Loucy (cell line): ENCODE results near the gene EZR.

ENCODE experiments used
- H2AFZ ChIP-seq: fragments of 200-600 bp; sonication (generic); 2 replicates; pipeline ENCODE4 v1.6.0; 2016; ENCODE audit warnings: antibody characterized with exemption, mild to moderate bottlenecking, low read length, moderate library complexity
- H3F3A ChIP-seq: fragments of 200-600 bp; 2 replicates; pipeline ENCODE4 v1.6.0; 2016; ENCODE audit warnings: antibody characterized with exemption, low read depth, mild to moderate bottlenecking
- H3K27me3 ChIP-seq: fragments of 200-600 bp; sonication (generic); 2 replicates; pipeline ENCODE4 v1.6.1; 2014; ENCODE audit warnings: low read length, mild to moderate bottlenecking; ENCODE audit not compliant: insufficient read depth, poor library complexity, severe bottlenecking
- H3K36me3 ChIP-seq: fragments of 200-600 bp; sonication (generic); 2 replicates; pipeline ENCODE4 v1.6.1; 2016; ENCODE audit warnings: low read length; ENCODE audit not compliant: insufficient read depth
- H3K4me1 ChIP-seq: fragments of 200-600 bp; sonication (generic); 2 replicates; pipeline ENCODE4 v1.5.1; 2014; ENCODE audit warnings: low read length, mild to moderate bottlenecking; ENCODE audit not compliant: insufficient read depth, poor library complexity, severe bottlenecking
- H3K4me2 ChIP-seq: fragments of 200-600 bp; sonication (generic); 2 replicates; pipeline ENCODE4 v1.6.0; 2014; ENCODE audit warnings: antibody characterized with exemption, low read length, low read depth, mild to moderate bottlenecking; ENCODE audit not compliant: poor library complexity, severe bottlenecking
- H3K4me3 ChIP-seq: fragments of 200-600 bp; sonication (generic); 2 replicates; pipeline ENCODE4 v1.5.1; 2014; ENCODE audit warnings: low read length, mild to moderate bottlenecking, mixed read lengths; ENCODE audit not compliant: poor library complexity, severe bottlenecking
- H3K79me2 ChIP-seq: fragments of 200-600 bp; sonication (generic); 2 replicates; pipeline ENCODE4 v1.6.1; 2014; ENCODE audit warnings: low read length; ENCODE audit not compliant: insufficient read depth
- H3K9ac ChIP-seq: fragments of 200-600 bp; sonication (generic); 2 replicates; pipeline ENCODE4 v1.6.0; 2014; ENCODE audit warnings: mild to moderate bottlenecking, low read depth, low read length, moderate library complexity; ENCODE audit not compliant: poor library complexity, severe bottlenecking
- H3K9me2 ChIP-seq: fragments of 200-600 bp; sonication (generic); replicated peaks from 2 replicates; pipeline ENCODE4 v1.6.1; 2016; ENCODE audit warnings: low read depth, low read length, mixed read lengths
- H3K9me3 ChIP-seq: fragments of 200-600 bp; sonication (generic); 2 replicates; pipeline ENCODE4 v1.6.1; 2014; ENCODE audit warnings: mild to moderate bottlenecking, antibody characterized with exemption, low read length, low read depth; ENCODE audit not compliant: insufficient read depth
- H4K20me1 ChIP-seq: fragments of 200-600 bp; sonication (generic); 2 replicates; pipeline ENCODE4 v1.6.0; 2014; ENCODE audit warnings: antibody characterized with exemption, low read length, mild to moderate bottlenecking; ENCODE audit not compliant: insufficient read depth, poor library complexity, severe bottlenecking
- EZH2phosphoT487 ChIP-seq: fragments of 200-600 bp; IDR thresholded peaks from 2 replicates; pipeline ENCODE4 v1.6.1; 2018; ENCODE audit warnings: antibody characterized with exemption, mild to moderate bottlenecking, moderate library complexity, borderline replicate concordance
- TF ChIP-seq, protein P1 (sequence below): fragments of 200-600 bp; sonication (generic); conservative IDR thresholded peaks from 2 replicates; pipeline ENCODE4 v1.5.1; 2014; ENCODE audit warnings: mild to moderate bottlenecking, antibody characterized with exemption, low read length

EZR gene

DNA sequence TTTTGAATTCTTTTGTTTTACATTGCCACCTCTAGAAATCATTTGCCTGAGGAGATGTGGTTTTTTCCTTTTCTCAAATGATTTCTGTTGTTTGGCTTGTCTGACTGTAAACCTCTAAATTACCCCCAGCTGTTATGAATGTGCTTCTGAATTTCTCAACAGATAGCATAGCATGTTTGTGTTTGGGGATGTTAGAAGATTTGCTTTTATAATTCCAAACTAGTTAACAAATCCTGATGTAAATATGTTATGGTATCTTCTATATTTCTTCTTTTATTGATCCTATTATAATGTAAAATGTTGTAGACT lies 31.6 kb upstream of the EZR start:
- H3K4me1 ChIP-seq, result peaks cover 22% of the 10 kb centered on the region
- H3K9me3 ChIP-seq, result no peaks in the 10 kb centered on the region
- no peaks in the 10 kb centered on the region for H3F3A ChIP-seq
- no peaks in the 10 kb centered on the region for H3K36me3 ChIP-seq
- no peaks in the 10 kb centered on the region for H3K79me2 ChIP-seq
- H3K9ac ChIP-seq, result no peak overlapping the region
- no peak overlapping the region for H2AFZ ChIP-seq
- H4K20me1 ChIP-seq, result no peaks in the 10 kb centered on the region
- TF ChIP-seq, protein P1, sequence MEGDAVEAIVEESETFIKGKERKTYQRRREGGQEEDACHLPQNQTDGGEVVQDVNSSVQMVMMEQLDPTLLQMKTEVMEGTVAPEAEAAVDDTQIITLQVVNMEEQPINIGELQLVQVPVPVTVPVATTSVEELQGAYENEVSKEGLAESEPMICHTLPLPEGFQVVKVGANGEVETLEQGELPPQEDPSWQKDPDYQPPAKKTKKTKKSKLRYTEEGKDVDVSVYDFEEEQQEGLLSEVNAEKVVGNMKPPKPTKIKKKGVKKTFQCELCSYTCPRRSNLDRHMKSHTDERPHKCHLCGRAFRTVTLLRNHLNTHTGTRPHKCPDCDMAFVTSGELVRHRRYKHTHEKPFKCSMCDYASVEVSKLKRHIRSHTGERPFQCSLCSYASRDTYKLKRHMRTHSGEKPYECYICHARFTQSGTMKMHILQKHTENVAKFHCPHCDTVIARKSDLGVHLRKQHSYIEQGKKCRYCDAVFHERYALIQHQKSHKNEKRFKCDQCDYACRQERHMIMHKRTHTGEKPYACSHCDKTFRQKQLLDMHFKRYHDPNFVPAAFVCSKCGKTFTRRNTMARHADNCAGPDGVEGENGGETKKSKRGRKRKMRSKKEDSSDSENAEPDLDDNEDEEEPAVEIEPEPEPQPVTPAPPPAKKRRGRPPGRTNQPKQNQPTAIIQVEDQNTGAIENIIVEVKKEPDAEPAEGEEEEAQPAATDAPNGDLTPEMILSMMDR, result no peak
- TF ChIP-seq EZH2phosphoT487, result no peak
- H3K4me3 ChIP-seq, result no peak overlapping the region
- no peaks in the 10 kb centered on the region for H3K9me2 ChIP-seq
- no peaks in the 10 kb centered on the region for H3K27me3 ChIP-seq
- no peak overlapping the region for H3K4me2 ChIP-seq

DNA sequence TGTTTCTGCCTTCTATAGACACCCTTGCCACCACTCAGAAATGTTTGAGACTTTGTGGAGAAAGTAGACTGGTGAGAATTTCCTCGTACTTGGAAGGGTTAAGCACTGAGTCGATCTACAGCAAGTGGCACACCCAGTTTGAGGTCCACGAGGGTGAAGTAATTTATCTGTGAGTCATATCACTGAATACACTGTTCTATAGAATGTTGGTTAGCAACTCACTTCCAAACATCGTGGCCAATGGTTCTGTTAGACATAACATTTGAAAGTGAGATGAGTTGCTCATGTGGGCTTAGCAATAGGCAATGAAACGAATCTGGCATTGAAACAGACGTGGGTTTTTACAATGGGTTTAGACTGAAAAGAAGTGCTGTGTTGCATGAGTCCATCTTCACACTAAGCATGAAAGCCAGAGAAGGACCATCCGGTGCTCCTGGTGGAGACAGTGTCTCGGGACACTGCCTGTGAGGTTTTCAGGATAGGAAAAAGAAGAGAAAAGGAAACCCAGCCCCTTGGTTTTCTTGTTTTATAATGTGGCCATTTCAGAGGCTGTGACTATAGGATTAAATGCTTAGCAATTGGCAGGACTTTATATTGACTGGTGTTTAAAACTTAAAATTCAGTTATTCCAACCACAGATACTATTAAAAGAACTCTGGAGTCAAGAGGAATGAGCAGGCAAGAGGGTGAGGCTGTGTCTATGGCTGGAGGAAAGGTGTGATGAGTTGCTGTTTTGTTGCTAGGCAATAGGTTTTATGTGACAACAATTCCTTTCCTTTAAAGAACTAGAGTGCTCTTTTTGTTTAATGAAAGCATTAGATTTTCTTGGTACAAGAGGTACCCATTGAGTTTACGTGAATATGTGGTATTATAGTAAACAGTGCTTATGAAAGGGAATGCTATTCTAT lies 31.0 kb upstream of the EZR start:
- Histone ChIP-seq H3K79me2 (no peaks in the 10 kb centered on the region), H3K4me2 (no peak overlapping the region), H3K9me3 (no peaks in the 10 kb centered on the region), H3K27me3 (no peaks in the 10 kb centered on the region), H3K9ac (no peak overlapping the region), H3F3A (no peaks in the 10 kb centered on the region), H3K4me3 (no peak overlapping the region), H3K9me2 (no peaks in the 10 kb centered on the region), H3K4me1 (peaks cover 22% of the 10 kb centered on the region), H2AFZ (no peak overlapping the region), H4K20me1 (no peaks in the 10 kb centered on the region), H3K36me3 (no peaks in the 10 kb centered on the region)
- no peak for TF ChIP-seq EZH2phosphoT487
- TF ChIP-seq, protein P1, result no peak

DNA sequence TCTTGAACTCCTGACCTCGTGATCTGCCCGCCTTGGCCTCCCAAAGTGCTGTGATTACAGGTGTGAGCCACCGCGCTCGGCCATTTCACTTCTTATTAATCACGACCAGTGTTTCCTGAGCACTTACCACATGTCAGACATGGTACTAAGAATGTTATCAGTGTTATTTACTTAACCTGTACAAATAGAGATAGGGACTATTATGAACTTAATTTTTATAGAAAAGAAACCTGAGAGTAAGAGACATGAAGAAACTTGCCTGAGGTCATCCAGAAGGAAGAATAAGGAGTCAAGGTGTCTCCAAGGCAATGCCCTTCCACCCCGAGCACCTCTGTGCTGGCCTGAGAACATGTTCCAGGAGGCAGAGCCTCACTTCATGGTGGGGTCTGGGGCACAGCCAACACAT lies 29.3 kb upstream of the EZR start:
- H3K9me2 ChIP-seq, result no peaks in the 10 kb centered on the region
- H3K4me2 ChIP-seq, result no peak overlapping the region
- H4K20me1 ChIP-seq, result no peaks in the 10 kb centered on the region
- no peaks in the 10 kb centered on the region for H3K27me3 ChIP-seq
- TF ChIP-seq, protein P1, result no peak
- no peak for TF ChIP-seq EZH2phosphoT487
- no peak overlapping the region for H3K9ac ChIP-seq
- H3K4me1 ChIP-seq, result peaks cover 6% of the 10 kb centered on the region
- no peaks in the 10 kb centered on the region for H3K9me3 ChIP-seq
- H3K36me3 ChIP-seq, result no peaks in the 10 kb centered on the region
- no peak overlapping the region for H2AFZ ChIP-seq
- H3K79me2 ChIP-seq, result no peaks in the 10 kb centered on the region
- no peaks in the 10 kb centered on the region for H3F3A ChIP-seq
- no peak overlapping the region for H3K4me3 ChIP-seq
